ENCODE results near the gene MYO15A.

GRCh38 chr17:18069101-18069500 lies 39.5 kb upstream of the MYO15A start:
- no peak for TF ChIP-seq CTCF (conservative IDR thresholded peaks at IDR 0.05; ENCODE audit: low read depth in 2 of 2)
- no peak for TF ChIP-seq JUNB (IDR thresholded peaks at IDR 0.05; ENCODE audit: unreplicated experiment)
- TF ChIP-seq EZH2 (IDR thresholded peaks at IDR 0.05; ENCODE audit: low read depth, unreplicated experiment), result no peak
- no peak for TF ChIP-seq POLR2AphosphoS5 (IDR thresholded peaks at IDR 0.05; ENCODE audit: low read depth)
- no peak for TF ChIP-seq EZH2phosphoT487 (IDR thresholded peaks at IDR 0.05; ENCODE audit: unreplicated experiment)
- TF ChIP-seq REST (IDR thresholded peaks at IDR 0.05; ENCODE audit: unreplicated experiment), result no peak
- no peak for TF ChIP-seq ETS1 (IDR thresholded peaks at IDR 0.05)
- no peak for TF ChIP-seq ZNF331 (CRISPR knock-in tag; IDR thresholded peaks at IDR 0.05; ENCODE audit: low read depth)
- TF ChIP-seq CREB1 (CRISPR knock-in tag; IDR thresholded peaks at IDR 0.05; ENCODE audit: low read depth), result no peak

Data from GM23338 (cell line).